HEK293T (cell line): ENCODE results near the gene NODAL.
A peak's percentile ranks its signal among the peaks of the same experiment; 100 is the strongest.

ENCODE experiments used
- CTCF ChIA-PET: fragments of 350-600 bp; formaldehyde crosslinking; extraction: SDS; loops from one replicate; lab custom pipeline; 2021; ENCODE audit warnings: antibody characterized with exemption, inconsistent platforms; lab: Yijun Ruan, JAX
- POLR2A ChIA-PET: fragments of 350-600 bp; formaldehyde crosslinking; extraction: SDS; loops from one replicate; lab custom pipeline; 2020; ENCODE audit warnings: antibody characterized with exemption, inconsistent platforms; lab: Yijun Ruan, JAX
- DNase-seq: peaks from one replicate; pipeline ENCODE4 v3.0.0; 2012; ENCODE audit warnings: mixed read lengths; ENCODE audit errors: extremely low spot score
- ARNT ChIP-seq: fragments of 450-650 bp; IDR thresholded peaks from 2 replicates; pipeline ENCODE4 v1.6.1; 2017; ENCODE audit warnings: mild to moderate bottlenecking
- BHLHE40 ChIP-seq: fragments of 450-650 bp; IDR thresholded peaks from 2 replicates; pipeline ENCODE4 v1.6.1; 2016; ENCODE audit warnings: mild to moderate bottlenecking, moderate library complexity, borderline replicate concordance
- CTBP1 ChIP-seq: fragments of 450-650 bp; IDR thresholded peaks from 2 replicates; pipeline ENCODE4 v1.6.1; 2016; ENCODE audit warnings: borderline replicate concordance
- ELF4 ChIP-seq: fragments of 450-650 bp; IDR thresholded peaks from 2 replicates; pipeline ENCODE4 v1.6.1; 2017; ENCODE audit warnings: antibody characterized with exemption
- FOXA1 ChIP-seq: fragments of 450-650 bp; IDR thresholded peaks from 2 replicates; pipeline ENCODE4 v1.6.1; 2016; ENCODE audit warnings: mild to moderate bottlenecking
- FOXK2 ChIP-seq: fragments of 450-650 bp; IDR thresholded peaks from 2 replicates; pipeline ENCODE4 v1.6.1; 2016; ENCODE audit warnings: mild to moderate bottlenecking
- FOXM1 ChIP-seq: fragments of 450-650 bp; IDR thresholded peaks from 2 replicates; pipeline ENCODE4 v1.6.1; 2017; ENCODE audit warnings: mild to moderate bottlenecking, borderline replicate concordance
- HDGF ChIP-seq: fragments of 450-650 bp; IDR thresholded peaks from 2 replicates; pipeline ENCODE4 v1.6.1; 2017; ENCODE audit warnings: antibody characterized with exemption, borderline replicate concordance
- L3MBTL2 ChIP-seq: fragments of 450-650 bp; conservative IDR thresholded peaks from 2 replicates; pipeline ENCODE4 v1.6.1; 2016; ENCODE audit warnings: mild to moderate bottlenecking
- LEF1 ChIP-seq: fragments of 450-650 bp; IDR thresholded peaks from 2 replicates; pipeline ENCODE4 v1.6.1; 2017; ENCODE audit warnings: mild to moderate bottlenecking, borderline replicate concordance
- NFRKB ChIP-seq: fragments of 450-650 bp; IDR thresholded peaks from 2 replicates; pipeline ENCODE4 v1.6.1; 2016; ENCODE audit warnings: mild to moderate bottlenecking, moderate library complexity
- PKNOX1 ChIP-seq: fragments of 450-650 bp; IDR thresholded peaks from 2 replicates; pipeline ENCODE4 v1.6.1; 2016
- SP1 ChIP-seq: fragments of 450-650 bp; IDR thresholded peaks from 2 replicates; pipeline ENCODE4 v1.6.1; 2017
- SUZ12 ChIP-seq: fragments of 450-650 bp; IDR thresholded peaks from 2 replicates; pipeline ENCODE4 v1.6.1; 2016; ENCODE audit warnings: mild to moderate bottlenecking
- TARDBP ChIP-seq: fragments of 450-650 bp; IDR thresholded peaks from 2 replicates; pipeline ENCODE4 v1.6.1; 2016
- ZNF384 ChIP-seq: fragments of 450-650 bp; IDR thresholded peaks from 2 replicates; pipeline ENCODE4 v1.6.1; 2016

NODAL gene

GRCh38 chr10:70481105-70481504 is 39.6 kb upstream of the NODAL start:
- ChIA-PET POLR2A (interaction anchor here (1.6 kb wide), 1 partner anchor 311 kb away, joined by 3 read pairs; the partner anchor contains the start of gene SAR1A), CTCF (no interaction called here)
- TF ChIP-seq ARNT (no peak), ELF4 (no peak), NFRKB (no peak), L3MBTL2 (no peak), SUZ12 (no peak), ZNF384 (no peak), FOXK2 (no peak), FOXM1 (no peak), PKNOX1 (no peak), CTBP1 (no peak), SP1 (no peak), HDGF (no peak), TARDBP (no peak), FOXA1 (no peak), LEF1 (no peak), BHLHE40 (no peak)
- no peak for DNase-seq

DNA sequence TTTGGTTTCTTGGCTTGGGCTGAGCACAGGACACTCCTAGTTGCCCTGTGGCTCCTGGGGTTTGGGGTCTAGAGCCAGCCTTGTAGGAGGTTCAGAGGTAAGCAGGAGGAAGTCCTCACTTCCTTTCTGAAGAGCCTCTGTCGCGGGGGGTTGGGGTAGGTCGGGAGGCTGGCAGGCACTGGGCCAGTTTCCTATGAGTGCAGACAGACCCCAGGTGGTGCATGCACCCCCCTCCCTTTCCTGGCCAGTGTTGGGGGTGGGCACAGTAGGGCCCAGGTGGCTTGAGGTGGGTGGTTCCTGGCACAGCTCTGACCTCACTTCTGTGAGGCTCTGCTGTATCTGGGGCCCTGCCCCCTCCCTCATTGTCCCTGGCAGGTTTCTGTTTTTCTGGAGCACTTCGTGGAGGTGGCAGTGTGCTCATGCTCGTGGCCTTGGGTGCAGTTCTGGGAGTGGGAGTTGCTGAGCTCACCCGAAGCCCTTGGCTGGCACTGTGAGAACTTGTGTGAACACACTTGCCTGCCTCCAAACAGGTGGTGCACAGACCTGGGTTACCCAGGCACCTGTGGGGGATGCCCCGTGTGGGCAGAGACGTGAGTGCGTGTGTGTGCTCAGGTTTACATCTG is 38.9 kb upstream of the NODAL start:
- ChIA-PET CTCF (no interaction called here), POLR2A (interaction anchor here (1.6 kb wide), 1 partner anchor 310 kb away, joined by 3 read pairs; the partner anchor contains the start of gene SAR1A)
- TF ChIP-seq SP1 (no peak), SUZ12 (no peak), PKNOX1 (no peak), NFRKB (no peak), L3MBTL2 (no peak), ELF4 (no peak)
- no peak for DNase-seq

DNA sequence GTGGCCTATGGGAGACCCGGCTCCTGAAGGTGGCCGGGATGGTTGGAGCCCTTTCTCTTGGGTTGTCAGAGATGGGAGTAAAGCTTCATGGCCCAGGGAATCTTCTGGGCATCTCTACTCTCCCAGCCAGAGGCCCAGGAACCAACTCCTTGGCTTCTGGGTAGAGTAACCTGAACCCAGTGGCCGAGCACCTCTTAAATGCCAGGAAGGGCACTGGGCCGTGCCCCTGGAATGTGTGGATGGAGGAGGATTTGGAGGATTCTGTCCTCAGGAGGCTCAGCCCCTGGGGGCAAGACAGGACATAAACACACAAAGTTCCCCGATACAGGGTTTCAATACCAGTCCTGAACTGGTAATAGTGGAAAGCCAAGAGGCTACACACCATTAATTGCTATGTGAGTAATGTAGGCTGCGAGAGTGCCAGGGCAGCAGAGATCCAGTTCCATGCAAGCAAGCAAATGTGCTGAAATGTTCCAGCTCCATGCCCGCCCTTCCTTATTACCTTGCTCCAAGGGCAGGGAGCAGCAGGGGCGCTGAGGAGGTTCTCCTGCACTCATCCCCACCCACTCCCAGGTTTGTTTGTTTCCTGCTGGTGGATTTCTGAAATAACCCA is 38.3 kb upstream of the NODAL start:
- ChIA-PET POLR2A (interaction anchor here (1.6 kb wide), 1 partner anchor 309 kb away, joined by 3 read pairs; the partner anchor contains the start of gene SAR1A), CTCF (interaction anchor here (0.7 kb wide), 1 partner anchor 82 kb away, joined by 3 read pairs; no protein-coding TSS in a partner anchor)
- no peak for DNase-seq
- TF ChIP-seq FOXA1, result no peak
- TF ChIP-seq CTBP1, result no peak
- no peak for TF ChIP-seq LEF1
- TF ChIP-seq HDGF, result no peak
- no peak for TF ChIP-seq ARNT
- TF ChIP-seq FOXK2, result no peak
- no peak for TF ChIP-seq BHLHE40
- TF ChIP-seq SP1, result no peak
- no peak for TF ChIP-seq TARDBP
- no peak for TF ChIP-seq L3MBTL2
- no peak for TF ChIP-seq FOXM1
- no peak for TF ChIP-seq ZNF384
- no peak for TF ChIP-seq PKNOX1
- TF ChIP-seq ELF4, result no peak
- no peak for TF ChIP-seq SUZ12
- no peak for TF ChIP-seq NFRKB

DNA sequence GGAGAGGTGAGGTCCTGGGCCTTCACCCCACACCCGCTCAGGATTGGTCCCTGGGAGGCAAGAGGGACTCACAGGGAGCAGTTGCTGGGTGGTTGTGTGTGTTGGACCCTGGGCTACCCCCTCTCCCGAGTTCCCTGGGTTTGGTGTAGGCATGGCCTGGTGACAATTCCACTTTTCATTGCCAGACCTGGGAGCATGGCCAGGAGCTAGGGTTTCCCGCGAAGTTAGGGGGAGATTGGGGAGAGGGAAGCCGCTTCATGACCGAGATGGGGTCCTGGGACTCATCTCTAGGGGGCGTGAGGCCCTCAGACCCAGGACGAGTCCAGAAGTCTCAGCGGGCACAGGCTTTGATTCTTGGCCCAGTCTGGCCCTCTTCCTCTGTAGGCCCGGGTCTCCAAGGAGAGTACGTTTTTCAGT is 37.7 kb upstream of the NODAL start:
- no peak for TF ChIP-seq LEF1
- no peak for TF ChIP-seq CTBP1
- no peak for TF ChIP-seq ZNF384
- TF ChIP-seq FOXK2, result no peak
- no peak for TF ChIP-seq NFRKB
- TF ChIP-seq HDGF, result no peak
- no peak for TF ChIP-seq ELF4
- no peak for TF ChIP-seq SP1
- no peak for TF ChIP-seq FOXM1
- TF ChIP-seq BHLHE40, result no peak
- TF ChIP-seq FOXA1, result no peak
- no peak for TF ChIP-seq SUZ12
- TF ChIP-seq PKNOX1, result no peak
- TF ChIP-seq L3MBTL2, result no peak
- no peak for TF ChIP-seq ARNT
- no peak for TF ChIP-seq TARDBP
- ChIA-PET CTCF (interaction anchor here (0.7 to 1.0 kb wide), 2 partner anchors 83 kb away, joined by 3 read pairs; no protein-coding TSS in a partner anchor), POLR2A (no interaction called here)
- peak; percentile 43 for DNase-seq
